ENCODE data around the gene FAM171A1. TPM values are rescaled to one million over a fixed set of nuclear protein-coding genes. Genes with fewer than 3 reads are reported as not detected.

FAM171A1 gene
- polyA plus RNA-seq, 1 of the 3 experiments (the other 2 are of a cell fraction) = 26.3 TPM

- POLR2A ChIA-PET = no interaction called here
- Histone ChIP-seq H3K9me3 (no peaks in the 10 kb centered on the region), H3K79me2 (ENCODE audit: insufficient read depth) (no peaks in the 10 kb centered on the region), H4K20me1 (ENCODE audit: insufficient read depth) (no peaks in the 10 kb centered on the region), H3K36me3 (replicated peaks in 1 of 2; ENCODE audit: control insufficient read depth in 1 of 2, insufficient read depth in 2 of 2, low read length in 1 of 2) (no peaks in the 10 kb centered on the region), H3K4me1 (ENCODE audit: control insufficient read depth in 1 of 2, insufficient read depth in 2 of 2, low read depth in 1 of 2, low read length in 1 of 2) (no peaks in the 10 kb centered on the region; a peak in 1 of 4 replicates), H2AFZ (ENCODE audit: low read depth) (no peak overlapping the region), H3K27ac (ENCODE audit: low read depth in 2 of 2, low read length in 1 of 2) (no peak overlapping the region), H3K9ac (no peak overlapping the region), H3K4me3 (ENCODE audit: low read depth in 2 of 2, low read length in 1 of 2) (no peak overlapping the region), H3F3A (replicated peaks; ENCODE audit: insufficient read depth) (no peaks in the 10 kb centered on the region), H3K4me2 (no peak overlapping the region), H3K9me2 (no peaks in the 10 kb centered on the region), H3K27me3 (ENCODE audit: insufficient read depth) (no peaks in the 10 kb centered on the region)
- WGBS (ENCODE audit: low lambda C conversion rate) = 59% methylated on average over 3 of the region's 3 CpGs
- DNase-seq = no peak
- TF ChIP-seq TCF12 (IDR thresholded peaks at IDR 0.05) (no peak), CHD2 (IDR thresholded peaks at IDR 0.05; ENCODE audit: low read length, partially characterized antibody) (no peak), YY1 (IDR thresholded peaks at IDR 0.05; ENCODE audit: low read depth) (no peak), FOSL2 (IDR thresholded peaks at IDR 0.05; ENCODE audit: borderline replicate concordance, low read depth) (no peak), ELF1 (IDR thresholded peaks at IDR 0.05) (no peak), MEF2A (IDR thresholded peaks at IDR 0.05; ENCODE audit: borderline replicate concordance, low read depth) (no peak), NRF1 (IDR thresholded peaks at IDR 0.05; ENCODE audit: low read depth, low read length) (no peak), GATA2 (CRISPR knock-in tag; IDR thresholded peaks at IDR 0.05) (no peak), RXRA (IDR thresholded peaks at IDR 0.05; ENCODE audit: borderline replicate concordance, low read depth) (no peak), RFX5 (IDR thresholded peaks at IDR 0.05; ENCODE audit: low read length) (no peak)
- CTCF ChIA-PET = interaction anchor here (0.7 to 1.6 kb wide), 3 partner anchors 8 to 29 kb away, joined by 3 to 4 read pairs (median 3); no protein-coding TSS in a partner anchor
These were observed 140.8 kb downstream of the FAM171A1 start for GRCh38 chr10:15230257-15230656.

DNA sequence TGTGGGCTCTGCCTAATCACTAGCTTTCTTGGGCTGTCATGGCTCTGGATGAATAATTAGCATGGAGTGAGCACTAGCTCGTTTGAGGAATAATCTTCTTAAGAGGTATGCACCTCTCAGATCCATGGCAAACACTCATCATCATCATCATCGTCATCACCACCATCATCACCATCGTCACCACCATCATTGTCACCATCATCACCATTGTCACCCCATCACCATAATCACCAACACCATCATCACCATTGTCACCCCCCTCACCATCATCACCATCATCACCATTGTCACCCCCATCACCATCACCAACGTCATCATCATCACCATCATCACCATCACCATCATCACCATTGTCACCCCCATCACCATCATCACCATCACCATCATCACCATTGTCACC lies 141.8 kb downstream of the FAM171A1 start:
- CTCF ChIA-PET = no interaction called here
- Histone ChIP-seq H3K36me3 (replicated peaks in 1 of 2; ENCODE audit: control insufficient read depth in 1 of 2, insufficient read depth in 2 of 2, low read length in 1 of 2) (no peaks in the 10 kb centered on the region), H3K27me3 (ENCODE audit: insufficient read depth) (no peaks in the 10 kb centered on the region), H3K4me3 (ENCODE audit: low read depth in 2 of 2, low read length in 1 of 2) (no peak overlapping the region), H2AFZ (ENCODE audit: low read depth) (no peak overlapping the region), H3K9me2 (no peaks in the 10 kb centered on the region), H3F3A (replicated peaks; ENCODE audit: insufficient read depth) (no peaks in the 10 kb centered on the region), H3K27ac (ENCODE audit: low read depth in 2 of 2, low read length in 1 of 2) (no peak overlapping the region), H3K4me2 (no peak overlapping the region), H3K9ac (no peak overlapping the region), H3K9me3 (no peaks in the 10 kb centered on the region), H3K4me1 (ENCODE audit: control insufficient read depth in 1 of 2, insufficient read depth in 2 of 2, low read depth in 1 of 2, low read length in 1 of 2) (no peaks in the 10 kb centered on the region; a peak in 1 of 4 replicates), H4K20me1 (ENCODE audit: insufficient read depth) (no peaks in the 10 kb centered on the region), H3K79me2 (ENCODE audit: insufficient read depth) (no peaks in the 10 kb centered on the region)
- POLR2A ChIA-PET = no interaction called here
- 92% methylated on average over 4 of the region's 4 CpGs for WGBS (ENCODE audit: low lambda C conversion rate)
- TF ChIP-seq TAF1 (IDR thresholded peaks at IDR 0.05; ENCODE audit: borderline replicate concordance, low read depth, low read length) (no peak), ZBTB33 (IDR thresholded peaks at IDR 0.05; ENCODE audit: borderline replicate concordance, low read depth) (no peak), RAD21 (IDR thresholded peaks at IDR 0.05; ENCODE audit: low read length) (no peak), EZH2phosphoT487 (IDR thresholded peaks at IDR 0.05; ENCODE audit: borderline replicate concordance, low read depth) (no peak), TEAD4 (IDR thresholded peaks at IDR 0.05; ENCODE audit: borderline replicate concordance, insufficient read depth) (no peak), ELF1 (IDR thresholded peaks at IDR 0.05) (no peak), RXRA (IDR thresholded peaks at IDR 0.05; ENCODE audit: borderline replicate concordance, low read depth) (no peak), GATA2 (CRISPR knock-in tag; IDR thresholded peaks at IDR 0.05) (no peak), CHD2 (IDR thresholded peaks at IDR 0.05; ENCODE audit: low read length, partially characterized antibody) (no peak), MAX (IDR thresholded peaks at IDR 0.05; ENCODE audit: low read depth) (no peak), RFX5 (IDR thresholded peaks at IDR 0.05; ENCODE audit: low read length) (no peak), YY1 (IDR thresholded peaks at IDR 0.05; ENCODE audit: low read depth) (no peak)
- no peak for DNase-seq
